HG03095 (cell line): ENCODE results near the gene TMEM89.

Experiments
- ATAC-seq: cut with Tn5 transposase; IDR thresholded peaks from one replicate; pipeline ENCODE4 v1.9.1; 2021; ENCODE audit warnings: moderate library complexity; ENCODE audit not compliant: unreplicated experiment

TMEM89 gene, protein sequence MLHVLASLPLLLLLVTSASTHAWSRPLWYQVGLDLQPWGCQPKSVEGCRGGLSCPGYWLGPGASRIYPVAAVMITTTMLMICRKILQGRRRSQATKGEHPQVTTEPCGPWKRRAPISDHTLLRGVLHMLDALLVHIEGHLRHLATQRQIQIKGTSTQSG

GRCh38 chr3:48621461-48621869, at the start of gene TMEM89:
Gene TMEM89, minus strand, starts transcription at chr3:48621769. Its CDS starts 13 bp downstream, at chr3:48621756.
- no peak for ATAC-seq

DNA sequence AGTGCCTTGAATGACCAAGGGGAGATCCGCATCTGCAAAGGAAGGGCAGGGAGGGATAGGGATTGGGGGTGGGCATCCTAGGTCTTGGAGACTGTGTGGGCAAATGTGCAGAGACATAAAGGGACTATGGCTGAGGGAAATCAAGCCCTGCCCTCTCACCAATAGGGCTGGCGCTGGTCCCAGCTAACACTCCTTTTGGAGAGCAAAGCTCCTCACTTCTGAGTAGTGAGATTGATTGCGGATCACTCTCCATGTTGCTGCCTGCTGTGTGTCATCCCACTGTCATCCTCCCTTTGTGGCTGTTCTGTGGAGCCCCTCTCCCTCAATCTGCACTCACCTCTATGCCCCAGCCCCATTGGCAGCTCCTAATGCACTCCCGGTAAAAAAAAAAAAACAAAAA, 43.4 kb upstream of the TMEM89 start:
- ATAC-seq = no peak

GRCh38 chr3:48664313-48664644, 42.7 kb upstream of the TMEM89 start:
- no peak for ATAC-seq

GRCh38 chr3:48663489-48664312, 42.1 kb upstream of the TMEM89 start:
- ATAC-seq = peak; percentile 86

GRCh38 chr3:48662753-48663488, 41.4 kb upstream of the TMEM89 start, which contains the start of gene CELSR3:
Gene CELSR3, minus strand, starts transcription at chr3:48662886. Its CDS starts 252 bp downstream, at chr3:48662634.
- no peak for ATAC-seq

GRCh38 chr3:48662145-48662752, 40.7 kb upstream of the TMEM89 start:
- no peak for ATAC-seq

DNA sequence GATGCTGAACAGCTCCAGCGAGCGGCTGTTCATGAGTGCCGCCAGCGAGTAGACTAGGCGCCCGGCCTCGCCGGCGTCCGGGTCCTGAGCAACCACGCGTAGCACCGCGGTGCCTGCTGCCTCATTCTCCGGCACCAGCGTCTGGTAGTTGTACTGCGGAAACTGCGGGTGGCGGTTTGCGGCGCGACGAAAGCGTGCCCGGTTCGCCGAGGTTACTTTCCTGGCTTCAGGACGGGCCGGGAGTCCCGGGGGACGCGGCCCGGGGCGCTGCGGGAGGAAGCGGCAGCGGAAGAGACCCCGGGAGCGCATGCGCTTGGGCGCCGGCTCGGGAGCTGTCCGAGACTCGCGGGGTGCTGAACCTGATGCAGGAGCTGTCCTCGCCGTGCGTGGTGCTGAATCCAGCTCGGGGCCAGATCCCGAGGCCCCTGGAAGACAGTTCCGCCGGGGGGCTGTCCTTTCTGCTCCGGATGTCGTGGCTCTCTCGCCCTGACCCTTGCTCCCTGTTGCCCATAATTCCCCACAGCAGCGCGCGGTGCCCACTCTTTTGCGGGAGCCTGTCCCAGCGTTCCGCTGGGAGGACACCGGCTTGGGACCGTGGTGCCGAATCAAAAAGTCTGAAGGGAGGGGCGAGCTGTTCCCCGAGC, 40.1 kb upstream of the TMEM89 start:
- ATAC-seq = no peak

GRCh38 chr3:48660800-48661400, 39.3 kb upstream of the TMEM89 start:
- no peak for ATAC-seq

DNA sequence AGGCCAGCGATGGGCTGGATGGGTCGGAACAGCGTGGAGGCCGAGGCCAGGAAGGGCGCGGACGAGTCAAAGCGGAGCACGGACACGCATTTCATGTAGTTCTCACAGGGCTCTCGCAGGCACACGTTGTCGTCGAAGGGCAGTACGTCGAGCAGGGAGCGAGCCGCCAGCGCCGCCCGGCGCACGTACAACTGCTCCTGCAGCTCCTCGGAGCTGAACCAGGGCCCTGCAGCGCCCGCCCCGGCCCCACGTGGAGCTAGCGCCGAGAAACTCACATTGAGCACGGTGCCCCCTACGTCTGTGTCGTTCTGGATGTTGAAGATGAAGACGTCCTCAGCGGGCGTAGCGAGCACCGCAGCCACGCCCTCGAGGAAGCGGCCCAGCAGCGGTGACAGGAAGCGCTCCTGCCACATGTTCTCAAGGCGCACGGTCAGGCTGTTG, 35.3 kb upstream of the TMEM89 start:
- ATAC-seq = no peak

- ATAC-seq = peak; percentile 60
Measured at GRCh38 chr3:48656061-48656840, 34.7 kb upstream of the TMEM89 start.

GRCh38 chr3:48655606-48656005, 34.0 kb upstream of the TMEM89 start:
- no peak for ATAC-seq

DNA sequence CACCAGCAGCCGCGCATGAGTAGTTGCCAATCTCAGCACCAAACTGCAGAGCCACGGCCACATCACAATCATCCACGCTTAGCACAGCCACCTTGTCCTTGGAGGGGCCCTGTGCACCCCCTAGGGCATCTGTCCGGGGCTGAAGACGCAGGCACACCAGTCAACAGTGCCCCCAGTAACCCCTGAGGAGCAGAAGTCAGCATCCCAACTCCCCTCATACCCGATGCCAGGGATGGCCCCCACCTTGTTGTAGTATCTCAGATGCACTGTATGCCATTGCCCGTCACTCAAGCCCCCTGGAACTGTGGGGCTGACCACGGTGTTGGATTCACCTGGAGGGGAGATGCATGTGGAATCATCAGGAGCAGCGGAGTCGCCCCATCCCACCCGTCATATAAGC, 33.5 kb upstream of the TMEM89 start:
- ATAC-seq = no peak

DNA sequence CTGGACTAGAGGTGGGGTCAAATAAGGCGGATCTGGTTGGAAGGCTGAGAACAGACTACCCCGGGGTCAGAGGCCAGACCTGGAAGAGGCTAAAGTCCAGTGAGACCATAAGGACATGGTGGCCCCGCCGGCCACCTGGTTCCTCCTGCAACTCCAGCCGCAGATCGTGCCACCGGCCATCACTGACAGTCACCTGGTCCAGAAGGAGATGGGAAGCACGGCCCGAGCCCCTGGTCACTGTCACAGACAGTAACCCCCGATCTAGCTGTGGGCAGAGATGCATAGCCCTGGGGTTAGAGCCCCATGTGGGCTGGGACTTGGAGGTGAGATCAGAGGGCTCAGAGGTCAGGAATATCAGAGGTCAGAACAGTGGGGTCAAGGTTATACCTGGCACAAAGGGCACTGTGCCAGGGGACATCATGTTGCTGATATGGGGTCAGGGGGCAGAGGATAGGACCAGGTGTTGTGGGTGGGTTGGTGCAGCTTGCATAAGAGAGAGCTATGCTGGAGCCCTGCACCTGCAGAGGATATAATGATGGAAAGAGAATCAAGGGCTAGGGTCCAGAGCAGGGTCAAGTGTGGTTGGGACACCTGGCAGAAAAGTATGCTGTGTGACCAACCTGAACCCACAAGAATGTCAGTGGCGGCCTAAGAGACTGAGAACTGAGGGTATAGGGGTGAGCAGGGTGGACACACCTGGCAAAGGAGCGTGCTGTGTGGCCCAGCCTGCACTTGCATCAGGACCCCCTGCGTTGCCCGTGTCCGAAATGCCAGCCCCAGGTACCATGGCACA, 31.6 kb upstream of the TMEM89 start:
- ATAC-seq = no peak

DNA sequence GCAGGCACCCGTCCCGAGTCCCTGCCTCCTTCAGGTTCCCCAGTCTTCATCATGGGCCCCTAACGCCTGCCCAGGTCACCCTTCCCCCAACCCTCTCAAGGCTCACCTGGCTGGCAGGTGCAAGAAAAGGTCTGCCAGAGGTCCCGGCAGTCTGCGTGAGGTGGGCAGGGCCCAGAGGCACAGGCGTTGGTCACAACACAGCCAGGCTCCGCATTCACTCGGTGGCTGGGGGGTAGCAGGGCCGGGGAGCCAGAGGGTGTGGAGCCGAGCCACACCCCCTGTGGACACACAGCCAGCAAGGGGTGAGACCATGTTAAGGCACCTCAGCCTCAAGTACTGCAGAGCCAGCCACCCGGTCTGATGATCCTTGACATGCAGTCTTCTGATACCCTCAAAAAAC, 30.2 kb upstream of the TMEM89 start:
- no peak for ATAC-seq

- no peak for ATAC-seq
Measured at GRCh38 chr3:48650723-48651122, 29.2 kb upstream of the TMEM89 start.

DNA sequence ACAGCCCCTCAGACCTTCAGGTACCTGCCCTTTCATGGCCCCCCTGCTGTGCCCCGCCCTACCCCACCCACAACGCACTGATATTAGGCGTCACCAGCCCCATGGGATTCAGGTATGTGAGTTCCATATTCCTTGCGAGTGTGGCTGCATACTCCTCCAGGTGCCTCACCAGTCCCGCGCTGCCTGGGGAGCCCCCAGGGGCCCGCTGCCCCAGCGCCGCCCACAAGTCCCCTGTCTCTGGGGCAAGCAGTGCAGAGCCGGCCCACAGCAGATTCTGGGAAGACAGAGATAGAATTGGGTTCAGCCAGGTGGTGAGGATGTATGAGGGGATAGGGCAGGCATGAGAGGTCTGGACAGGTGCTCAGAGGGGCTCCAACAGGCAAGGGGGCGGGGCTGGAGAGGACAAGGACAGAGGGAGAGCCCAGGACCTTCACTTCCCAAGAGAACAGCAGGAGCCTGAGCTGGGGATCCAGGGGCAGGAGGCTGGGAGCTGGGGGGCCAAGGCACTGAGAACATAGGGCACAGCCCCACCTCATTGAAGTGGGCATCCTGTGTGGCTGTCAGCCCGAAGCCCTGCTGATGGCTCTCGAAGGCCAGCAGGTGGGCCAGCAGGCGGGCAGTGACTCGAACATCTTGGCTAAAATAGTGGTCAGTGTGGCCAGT, 26.8 kb upstream of the TMEM89 start:
- no peak for ATAC-seq

DNA sequence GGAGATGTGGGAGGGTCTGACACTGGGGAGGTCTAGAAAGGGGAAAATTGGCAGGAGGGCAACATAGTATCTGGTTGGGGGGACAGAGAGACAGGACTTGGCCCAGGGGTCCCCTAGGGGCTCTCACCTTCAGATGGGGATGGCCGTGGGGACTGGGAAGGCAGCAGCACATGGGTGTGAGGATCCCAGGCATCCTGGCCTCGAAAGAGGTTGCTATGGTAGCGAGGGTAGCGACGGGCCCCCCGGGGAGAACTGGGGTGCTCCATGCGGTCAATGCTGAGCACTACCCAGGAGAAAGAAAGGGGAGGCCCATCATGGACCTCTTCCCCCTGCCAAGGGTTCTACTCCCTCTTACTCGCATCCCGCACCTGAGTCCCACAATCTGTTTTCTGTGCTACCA, 26.1 kb upstream of the TMEM89 start:
- ATAC-seq = no peak
